ENCODE results near the gene LRFN4. TPM values are rescaled to one million over a fixed set of nuclear protein-coding genes. Genes with fewer than 3 reads are reported as not detected.

LRFN4 gene
- total RNA-seq, 6 donors from 2014 or later, result 11.4 to 29.0 (median 21.8) TPM

DNA sequence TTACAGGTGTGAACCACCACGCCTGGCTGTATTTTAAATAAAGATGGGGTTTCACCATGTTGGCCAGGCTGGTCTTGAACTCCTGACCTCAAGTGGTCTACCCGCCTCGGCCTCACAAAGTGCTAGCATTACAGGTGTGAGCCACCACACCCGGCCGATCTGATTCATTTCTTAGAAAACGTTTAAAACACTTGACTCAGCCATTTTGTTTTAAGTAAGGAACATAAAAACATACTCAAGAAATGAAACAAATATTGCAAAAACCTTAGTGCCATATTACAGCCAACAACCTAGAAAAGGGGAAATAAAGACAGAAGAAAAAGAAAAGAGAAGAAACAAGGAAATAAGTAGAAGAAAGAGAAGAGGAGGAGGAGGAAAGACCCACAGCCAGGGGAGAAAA is 17.4 kb downstream of the LRFN4 start:
- H3K36me3 ChIP-seq, result peaks cover 0 to 3% (median 0%) of the 10 kb centered on the region in 4 donors
- 68 to 86% methylated on average over 6 of the region's 6 CpGs for WGBS, 2 donors
- peaks cover 0 to 6% (median 0%) of the 10 kb centered on the region in 4 donors for H3K4me1 ChIP-seq
- TF ChIP-seq, protein P1, sequence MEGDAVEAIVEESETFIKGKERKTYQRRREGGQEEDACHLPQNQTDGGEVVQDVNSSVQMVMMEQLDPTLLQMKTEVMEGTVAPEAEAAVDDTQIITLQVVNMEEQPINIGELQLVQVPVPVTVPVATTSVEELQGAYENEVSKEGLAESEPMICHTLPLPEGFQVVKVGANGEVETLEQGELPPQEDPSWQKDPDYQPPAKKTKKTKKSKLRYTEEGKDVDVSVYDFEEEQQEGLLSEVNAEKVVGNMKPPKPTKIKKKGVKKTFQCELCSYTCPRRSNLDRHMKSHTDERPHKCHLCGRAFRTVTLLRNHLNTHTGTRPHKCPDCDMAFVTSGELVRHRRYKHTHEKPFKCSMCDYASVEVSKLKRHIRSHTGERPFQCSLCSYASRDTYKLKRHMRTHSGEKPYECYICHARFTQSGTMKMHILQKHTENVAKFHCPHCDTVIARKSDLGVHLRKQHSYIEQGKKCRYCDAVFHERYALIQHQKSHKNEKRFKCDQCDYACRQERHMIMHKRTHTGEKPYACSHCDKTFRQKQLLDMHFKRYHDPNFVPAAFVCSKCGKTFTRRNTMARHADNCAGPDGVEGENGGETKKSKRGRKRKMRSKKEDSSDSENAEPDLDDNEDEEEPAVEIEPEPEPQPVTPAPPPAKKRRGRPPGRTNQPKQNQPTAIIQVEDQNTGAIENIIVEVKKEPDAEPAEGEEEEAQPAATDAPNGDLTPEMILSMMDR (IDR thresholded peaks at IDR 0.05), result no peak
- no peak for TF ChIP-seq POLR2A (IDR thresholded peaks at IDR 0.05)
- TF ChIP-seq POLR2AphosphoS5 (IDR thresholded peaks at IDR 0.05), result no peak
- no peak for TF ChIP-seq EP300 (IDR thresholded peaks at IDR 0.05)
- H3K27me3 ChIP-seq, result no peaks in the 10 kb centered on the region
- H3K4me3 ChIP-seq, result no peak overlapping the region
- ATAC-seq (ENCODE audit: low FRiP score in 2 of 2) (no peak), DNase-seq (no peak)
- H3K27ac ChIP-seq, result no peak overlapping the region
- no peaks in the 10 kb centered on the region for H3K9me3 ChIP-seq

DNA sequence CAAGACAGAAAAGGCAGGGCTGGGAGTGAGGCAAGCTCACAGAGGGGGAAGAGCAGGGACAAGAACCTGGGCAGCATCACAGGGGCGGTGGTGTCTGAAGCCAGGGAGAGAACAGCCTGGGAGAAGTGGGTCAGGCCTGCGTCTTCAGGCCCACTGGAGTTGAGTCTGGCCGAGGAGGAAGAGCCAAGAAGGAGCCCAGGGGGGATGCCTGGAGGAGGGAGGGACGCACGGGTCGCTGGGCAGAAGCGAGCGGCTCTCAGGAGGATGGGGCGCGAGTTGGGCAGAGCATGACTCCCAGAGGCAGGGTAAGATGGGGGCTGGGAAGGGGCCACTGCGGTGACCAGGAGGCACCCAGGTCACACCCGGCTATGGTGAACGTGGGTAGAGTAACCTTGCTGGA is 18.5 kb downstream of the LRFN4 start:
- no peak for ATAC-seq (ENCODE audit: low FRiP score in 2 of 2)
- Histone ChIP-seq H3K4me3 (no peak overlapping the region), H3K4me1 (peaks cover 0 to 9% (median 2%) of the 10 kb centered on the region in 4 donors), H3K36me3 (no peaks in the 10 kb centered on the region), H3K27ac (no peak overlapping the region), H3K9me3 (no peaks in the 10 kb centered on the region), H3K27me3 (no peaks in the 10 kb centered on the region)
- 84 to 93% methylated on average over 10 to 13 of the region's 13 CpGs for WGBS, 2 donors
- DNase-seq, result no peak
- TF ChIP-seq, protein P1 (IDR thresholded peaks at IDR 0.05), result no peak
- TF ChIP-seq EP300 (IDR thresholded peaks at IDR 0.05) (no peak), POLR2A (IDR thresholded peaks at IDR 0.05) (no peak), POLR2AphosphoS5 (IDR thresholded peaks at IDR 0.05) (no peak)

DNA sequence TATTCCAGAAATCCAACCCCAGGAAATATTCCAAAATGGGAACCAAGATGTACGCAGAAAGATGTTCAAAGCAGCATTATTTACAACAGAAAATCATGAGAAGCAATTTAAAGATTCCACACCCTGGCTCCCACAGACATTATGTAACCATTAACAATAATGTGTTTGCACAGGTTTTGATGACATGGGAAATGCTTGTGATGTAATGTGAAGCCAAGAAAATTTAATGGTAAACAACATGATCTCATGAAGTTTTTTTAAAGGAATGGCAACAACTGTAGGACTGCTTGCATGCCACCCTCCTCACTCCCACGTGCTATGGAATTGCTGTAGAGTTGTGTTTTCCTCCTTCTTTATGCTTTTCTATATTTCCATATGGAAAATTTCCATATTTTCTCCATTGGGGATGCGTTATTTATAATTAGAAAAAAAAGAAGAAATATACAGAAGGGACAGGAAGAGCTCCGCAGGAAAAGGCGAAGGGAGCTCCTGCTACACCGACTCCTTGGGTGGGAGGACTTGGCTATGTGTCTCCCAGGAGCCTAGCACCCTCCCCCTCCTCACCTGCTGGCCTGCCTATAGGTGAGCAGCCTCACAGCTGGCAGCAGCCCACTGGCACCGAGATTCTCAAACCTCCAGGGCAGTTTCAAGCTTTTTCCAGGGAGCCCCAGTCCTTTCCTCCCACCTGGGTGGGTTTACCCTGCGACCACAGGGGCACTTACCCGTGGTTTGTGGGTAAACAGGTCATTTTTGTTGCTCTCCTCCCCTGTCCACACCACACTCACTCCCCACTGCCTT is 20.9 kb downstream of the LRFN4 start:
- no peaks in the 10 kb centered on the region for H3K27me3 ChIP-seq
- DNase-seq, result no peak
- WGBS, 2 donors, result 76 to 88% methylated on average over 8 to 9 of the region's 9 CpGs
- H3K9me3 ChIP-seq, result no peaks in the 10 kb centered on the region
- no peak for ATAC-seq (ENCODE audit: low FRiP score in 2 of 2)
- TF ChIP-seq EP300 (IDR thresholded peaks at IDR 0.05) (no peak), POLR2A (IDR thresholded peaks at IDR 0.05) (no peak), POLR2AphosphoS5 (IDR thresholded peaks at IDR 0.05) (no peak)
- TF ChIP-seq, protein P1 (IDR thresholded peaks at IDR 0.05), result no peak
- no peak overlapping the region for H3K27ac ChIP-seq
- H3K4me1 ChIP-seq, result peaks cover 6 to 22% (median 9%) of the 10 kb centered on the region in 4 donors
- H3K4me3 ChIP-seq, result no peak overlapping the region
- no peaks in the 10 kb centered on the region for H3K36me3 ChIP-seq

DNA sequence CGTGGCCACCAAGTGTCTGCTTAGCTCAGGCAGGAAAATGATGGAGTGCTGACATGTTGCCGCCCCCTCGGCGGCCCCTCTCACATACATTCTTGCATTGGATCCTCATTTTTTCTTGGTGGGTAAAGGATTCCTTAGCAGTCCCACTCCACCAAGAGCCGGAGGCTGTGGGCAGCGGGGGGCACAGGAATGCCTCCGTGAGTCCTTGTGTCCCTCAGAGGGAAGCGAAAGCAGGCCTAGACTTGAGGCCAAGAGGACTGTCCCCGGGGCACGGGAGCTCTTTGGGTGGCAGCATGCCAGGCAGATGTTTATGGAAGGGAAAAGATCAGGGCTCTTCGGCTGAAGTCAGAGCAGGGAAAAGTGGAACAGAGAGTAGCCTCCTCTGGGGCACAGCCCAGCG is 21.6 kb downstream of the LRFN4 start:
- Histone ChIP-seq H3K4me1 (peaks cover 11 to 29% (median 14%) of the 10 kb centered on the region in 4 donors), H3K36me3 (no peaks in the 10 kb centered on the region), H3K27me3 (no peaks in the 10 kb centered on the region), H3K27ac (no peak overlapping the region), H3K9me3 (no peaks in the 10 kb centered on the region), H3K4me3 (no peak overlapping the region)
- WGBS, 2 donors, result 55 to 59% methylated on average over 10 to 12 of the region's 12 CpGs
- TF ChIP-seq POLR2A (IDR thresholded peaks at IDR 0.05) (no peak), EP300 (IDR thresholded peaks at IDR 0.05) (no peak), POLR2AphosphoS5 (IDR thresholded peaks at IDR 0.05) (no peak)
- TF ChIP-seq, protein P1 (IDR thresholded peaks at IDR 0.05), result no peak
- DNase-seq (no peak), ATAC-seq (ENCODE audit: low FRiP score in 2 of 2) (no peak)

DNA sequence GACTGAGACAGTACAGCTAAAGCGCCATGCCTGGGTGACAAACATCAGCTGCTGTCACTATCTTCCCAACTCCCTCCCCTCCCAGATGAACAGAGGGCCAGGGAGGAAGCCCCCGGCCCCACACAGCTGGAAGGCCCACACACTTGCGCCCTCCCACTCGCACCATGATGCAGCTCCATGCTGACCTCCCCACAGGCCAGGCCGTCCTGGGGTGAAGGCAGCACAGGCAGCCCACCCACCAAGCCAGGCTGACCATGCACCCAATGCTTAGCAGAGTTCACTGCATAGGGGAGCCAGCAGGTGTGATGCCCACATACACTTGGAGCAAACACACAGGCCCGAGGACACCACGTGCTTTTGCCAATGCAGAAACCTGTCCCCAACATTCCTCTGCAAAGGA is 22.1 kb downstream of the LRFN4 start:
- no peaks in the 10 kb centered on the region for H3K36me3 ChIP-seq
- ATAC-seq (ENCODE audit: low FRiP score in 2 of 2) (no peak), DNase-seq (no peak)
- TF ChIP-seq EP300 (IDR thresholded peaks at IDR 0.05) (no peak), POLR2AphosphoS5 (IDR thresholded peaks at IDR 0.05) (no peak), POLR2A (IDR thresholded peaks at IDR 0.05) (no peak)
- TF ChIP-seq, protein P1 (IDR thresholded peaks at IDR 0.05), result no peak
- H3K9me3 ChIP-seq, result no peaks in the 10 kb centered on the region
- no peak overlapping the region for H3K27ac ChIP-seq
- 86 to 92% methylated on average over 5 to 7 of the region's 7 CpGs for WGBS, 2 donors
- no peaks in the 10 kb centered on the region for H3K27me3 ChIP-seq
- peaks cover 11 to 29% (median 16%) of the 10 kb centered on the region in 4 donors for H3K4me1 ChIP-seq
- H3K4me3 ChIP-seq, result no peak overlapping the region

Measured in upper lobe of left lung (tissue), 6 donors.